Activated effector memory CD4-positive, alpha-beta T cell treated with anti-CD3 and anti-CD28 coated beads, Interleukin-2, amount 50 U/mL, for 16 hours (primary cell): Measurements from ENCODE around the gene LMAN1.

ENCODE experiments used
- DNase-seq: peaks from one replicate; pipeline ENCODE4 v3.0.0-alpha.2; 2020

Gene LMAN1

DNA sequence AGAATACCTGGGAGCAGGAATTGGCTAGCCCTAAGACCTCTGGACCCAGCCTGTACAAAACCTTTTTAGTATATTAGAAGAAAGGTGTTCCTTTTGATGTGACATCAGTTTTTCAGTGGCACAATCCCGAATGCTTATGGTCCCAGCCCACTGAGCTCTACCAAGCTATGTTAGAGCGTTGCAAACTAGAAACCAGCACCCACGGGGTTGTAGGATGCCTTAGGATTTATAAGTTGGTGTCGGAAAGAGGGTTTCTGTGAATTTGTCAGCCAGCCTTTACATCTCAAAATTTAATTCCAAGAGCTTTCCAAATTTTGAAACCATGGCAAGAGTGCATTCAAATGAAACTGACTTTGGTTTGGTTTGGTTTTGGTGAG lies 499 bp upstream of the LMAN1 start:
- DNase-seq: no peak

GRCh38 chr18:59358414-59358711 lies 702 bp downstream of the LMAN1 start:
- no peak for DNase-seq

- DNase-seq: no peak
Measured at GRCh38 chr18:59357928-59358327, 1.1 kb downstream of the LMAN1 start.

GRCh38 chr18:59354731-59355130 lies 4.3 kb downstream of the LMAN1 start:
- no peak for DNase-seq

- DNase-seq: no peak
Measured at GRCh38 chr18:59353079-59353680, 5.9 kb downstream of the LMAN1 start.

DNA sequence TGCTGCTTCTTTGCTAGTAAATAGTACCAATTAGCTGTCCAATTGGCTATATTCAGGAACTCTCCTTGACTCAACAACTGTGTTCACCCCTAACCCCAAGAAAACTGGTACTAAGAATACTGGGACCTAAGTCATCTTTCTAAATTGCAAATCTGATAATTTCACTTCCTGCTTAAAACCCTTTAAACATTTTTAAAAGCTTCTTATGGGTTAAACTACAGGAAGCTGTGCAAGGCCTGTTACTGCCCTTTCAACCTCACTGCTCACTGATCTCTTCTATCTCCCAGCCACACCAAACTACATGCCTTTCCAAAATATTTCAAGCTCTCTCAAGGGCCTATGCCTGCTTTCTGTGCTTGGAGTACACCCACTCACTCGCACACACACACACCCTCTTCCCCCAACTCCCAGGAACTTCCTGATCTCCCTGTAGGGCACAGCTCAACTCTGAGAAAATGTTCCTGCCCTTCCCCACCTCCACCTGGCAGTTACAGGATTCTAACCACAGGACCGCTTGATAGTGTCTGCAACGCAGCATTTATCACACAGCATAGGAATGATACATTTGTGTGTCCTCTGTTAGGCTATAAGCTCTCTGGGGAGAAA lies 6.7 kb downstream of the LMAN1 start:
- DNase-seq: no peak

DNA sequence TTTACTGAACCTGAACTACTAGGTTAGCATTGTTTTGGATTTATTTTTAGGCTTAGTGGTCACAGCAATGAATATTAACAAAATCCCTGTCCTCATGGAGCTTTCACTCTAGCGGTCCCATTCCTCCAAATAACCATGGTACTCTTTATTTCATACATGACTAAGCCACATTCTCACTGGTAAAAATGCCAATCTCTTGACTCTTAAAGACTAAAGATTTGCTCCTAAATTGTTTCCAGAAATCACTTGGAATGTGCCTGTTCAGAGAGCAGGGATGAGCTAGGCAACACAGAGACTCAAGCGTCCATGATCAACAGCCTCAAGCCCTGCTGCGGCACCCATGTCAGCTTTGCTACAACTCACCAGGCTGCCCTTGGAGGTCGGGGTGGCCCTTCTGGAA lies 13.5 kb downstream of the LMAN1 start:
- no peak for DNase-seq

DNA sequence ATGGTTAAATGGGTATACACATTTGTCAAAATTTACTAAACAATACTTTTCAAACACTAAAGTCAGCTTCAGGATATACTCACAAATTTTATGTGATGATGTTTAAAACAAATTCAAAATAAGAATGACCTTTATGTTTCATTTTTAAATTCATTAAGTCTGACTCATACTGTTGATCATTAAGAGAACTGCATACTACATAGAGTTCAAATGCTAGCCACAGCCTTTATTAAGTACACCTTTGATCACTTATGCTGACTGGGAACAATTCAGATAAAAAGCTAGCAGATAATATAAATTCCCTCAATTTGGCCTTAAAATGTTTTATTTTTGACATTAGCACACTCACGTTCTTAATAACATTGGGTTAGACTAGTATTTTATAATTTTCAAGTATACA lies 14.1 kb downstream of the LMAN1 start:
- DNase-seq: no peak

DNA sequence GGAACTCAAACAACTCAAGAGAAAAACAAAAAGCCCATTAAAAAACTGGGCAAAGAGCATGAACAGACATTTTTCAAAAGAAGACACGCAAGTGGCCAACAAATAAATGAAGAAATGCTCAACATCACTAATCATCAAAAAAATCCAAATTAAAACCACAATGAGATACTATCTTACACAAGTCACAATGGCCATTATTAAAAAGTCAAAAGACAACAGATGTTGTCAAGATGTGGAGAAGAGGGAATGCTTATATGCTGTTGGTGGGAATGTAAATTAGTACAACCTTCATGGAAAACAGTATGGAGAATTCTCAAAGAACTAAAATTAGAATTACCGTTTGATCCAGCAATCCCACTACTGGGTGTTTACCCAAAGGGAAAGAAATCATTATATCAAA lies 15.1 kb downstream of the LMAN1 start:
- no peak for DNase-seq

DNA sequence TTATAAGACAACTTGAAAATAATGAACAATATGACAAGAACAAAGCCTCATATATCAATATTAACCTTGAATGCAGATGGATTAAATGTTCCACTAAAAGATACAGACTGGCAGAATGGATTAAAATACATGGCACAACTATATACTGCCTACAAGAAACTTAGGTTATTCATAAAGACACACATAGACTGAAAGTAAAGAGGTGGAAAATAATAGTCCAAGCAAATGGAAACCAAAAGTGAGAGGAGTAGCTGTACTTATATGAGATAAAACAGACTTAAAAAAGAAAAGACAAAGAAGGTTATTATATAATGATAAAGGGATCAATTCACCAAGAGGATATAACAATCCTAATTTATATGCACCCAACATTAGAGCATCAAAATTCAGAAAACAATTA lies 18.2 kb downstream of the LMAN1 start:
- no peak for DNase-seq

GRCh38 chr18:59340312-59340711 lies 18.8 kb downstream of the LMAN1 start:
- DNase-seq: no peak

- DNase-seq: no peak
Measured at GRCh38 chr18:59332986-59333385, 26.1 kb downstream of the LMAN1 start.

DNA sequence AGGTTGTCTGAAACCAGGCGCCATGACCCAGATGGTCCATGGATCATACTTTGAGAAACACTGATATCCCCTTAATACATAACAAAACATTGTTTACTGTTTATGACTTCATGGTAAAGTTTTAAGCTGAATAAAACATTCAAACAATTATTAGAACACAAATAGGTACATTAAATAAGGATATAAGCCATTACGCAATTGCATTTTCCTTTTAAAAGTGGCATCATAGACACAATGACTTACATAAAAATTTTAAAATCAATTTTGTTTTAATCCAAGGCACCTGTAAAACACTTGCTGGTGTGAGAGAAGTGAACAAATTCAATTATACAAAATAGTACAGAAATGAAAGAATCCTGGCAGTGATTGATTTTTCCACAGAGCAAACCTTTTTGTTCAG lies 30.4 kb downstream of the LMAN1 start:
- no peak for DNase-seq

- DNase-seq: no peak
Measured at GRCh38 chr18:59325965-59326364, 33.1 kb downstream of the LMAN1 start.

DNA sequence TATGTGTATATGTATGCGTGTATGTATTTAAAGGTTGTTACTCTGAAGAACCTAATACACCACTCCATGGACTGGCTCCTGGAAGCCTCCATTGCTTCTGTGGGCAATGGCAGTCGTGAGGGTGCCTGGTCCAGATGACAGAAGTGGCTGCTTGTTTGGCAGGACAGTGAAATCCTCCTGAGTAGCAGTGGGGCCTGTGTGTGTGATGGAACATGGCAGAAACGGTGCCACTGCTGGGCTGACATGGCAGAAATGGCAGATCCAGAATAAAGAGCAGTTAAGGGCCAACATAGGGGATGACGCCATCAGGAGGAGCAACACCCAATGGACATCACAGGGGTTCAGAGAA lies 34.5 kb downstream of the LMAN1 start:
- DNase-seq: no peak

- DNase-seq: no peak
Measured at GRCh38 chr18:59323931-59324622, 35.0 kb downstream of the LMAN1 start.

GRCh38 chr18:59318460-59319050 lies 40.5 kb downstream of the LMAN1 start, which contains the start of gene CPLX4:
Gene CPLX4, minus strand, starts transcription at chr18:59318649. Its CDS starts 187 bp downstream, at chr18:59318462.
- no peak for DNase-seq

- no peak for DNase-seq
Measured at GRCh38 chr18:59311631-59312030, 47.4 kb downstream of the LMAN1 start.

DNA sequence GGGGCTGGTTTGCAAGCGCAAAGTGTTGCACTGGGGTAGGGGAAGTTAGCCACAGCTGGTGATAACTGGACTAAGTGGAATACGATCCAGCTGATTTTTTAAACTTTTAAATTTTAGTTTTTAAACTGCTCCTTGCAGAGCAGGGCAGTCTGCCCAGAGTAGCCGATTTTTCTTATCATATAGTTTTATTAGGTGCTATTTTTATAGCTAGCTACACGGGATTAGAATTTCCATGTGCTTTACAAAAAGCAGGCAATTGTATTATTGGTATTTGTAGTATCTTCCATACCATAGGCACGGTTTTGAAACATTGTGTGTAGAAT lies 50.2 kb downstream of the LMAN1 start:
- no peak for DNase-seq

DNA sequence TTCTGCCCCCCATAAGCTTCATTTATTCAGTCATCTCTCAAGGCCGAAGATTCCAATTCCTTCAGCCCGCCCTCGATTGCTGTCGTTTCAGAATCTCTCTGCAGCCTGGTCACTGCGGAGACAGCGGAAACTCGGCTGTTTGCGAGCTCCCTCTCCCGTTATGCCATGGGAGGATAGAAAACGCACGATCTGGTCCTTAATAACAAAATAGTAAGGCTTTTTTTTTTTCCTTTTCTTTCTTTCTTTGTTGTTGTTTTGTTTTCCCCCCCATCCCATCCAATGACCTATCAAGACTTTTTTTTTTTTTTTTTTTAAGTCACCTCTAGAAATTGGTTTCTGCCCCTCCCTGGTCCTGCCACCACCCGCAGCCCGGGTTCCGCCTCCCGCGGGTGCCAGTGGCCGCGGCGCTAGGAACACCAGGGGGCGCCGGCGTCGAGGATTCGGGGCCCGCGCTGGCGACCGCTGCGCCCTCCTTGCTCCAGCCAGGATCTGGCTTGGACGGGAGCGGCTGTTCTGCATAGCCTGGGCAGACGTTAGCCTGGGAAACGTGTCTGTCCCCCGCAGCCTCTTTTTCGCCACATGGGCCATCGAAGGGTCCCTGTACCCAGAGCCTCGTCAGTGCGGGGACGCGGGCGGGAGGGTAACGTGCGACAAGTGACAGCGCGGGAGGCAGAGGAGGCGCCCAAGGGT lies 50.7 kb downstream of the LMAN1 start:
- peak; percentile 89 for DNase-seq

DNA sequence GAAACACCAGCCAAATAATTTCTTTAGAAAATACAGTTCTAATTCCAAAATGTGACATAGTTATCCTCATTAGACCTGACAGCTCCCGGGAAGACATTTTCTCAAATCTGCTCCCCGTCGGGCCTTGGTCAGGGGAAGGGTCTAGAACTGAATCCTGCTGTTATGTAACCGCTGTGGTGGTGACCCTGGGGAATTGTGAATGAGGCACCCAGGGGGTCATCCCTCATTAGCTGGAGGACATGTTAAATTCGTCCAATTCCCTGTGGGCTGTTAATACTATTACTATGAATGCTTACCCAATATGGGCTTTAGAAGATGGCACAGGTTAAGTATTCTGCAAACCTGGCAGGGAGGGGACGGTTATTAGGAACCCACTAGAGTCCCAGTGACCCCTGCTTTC lies 52.4 kb downstream of the LMAN1 start:
- DNase-seq: no peak

- DNase-seq: no peak
Measured at GRCh38 chr18:59305295-59305694, 53.8 kb downstream of the LMAN1 start.

DNA sequence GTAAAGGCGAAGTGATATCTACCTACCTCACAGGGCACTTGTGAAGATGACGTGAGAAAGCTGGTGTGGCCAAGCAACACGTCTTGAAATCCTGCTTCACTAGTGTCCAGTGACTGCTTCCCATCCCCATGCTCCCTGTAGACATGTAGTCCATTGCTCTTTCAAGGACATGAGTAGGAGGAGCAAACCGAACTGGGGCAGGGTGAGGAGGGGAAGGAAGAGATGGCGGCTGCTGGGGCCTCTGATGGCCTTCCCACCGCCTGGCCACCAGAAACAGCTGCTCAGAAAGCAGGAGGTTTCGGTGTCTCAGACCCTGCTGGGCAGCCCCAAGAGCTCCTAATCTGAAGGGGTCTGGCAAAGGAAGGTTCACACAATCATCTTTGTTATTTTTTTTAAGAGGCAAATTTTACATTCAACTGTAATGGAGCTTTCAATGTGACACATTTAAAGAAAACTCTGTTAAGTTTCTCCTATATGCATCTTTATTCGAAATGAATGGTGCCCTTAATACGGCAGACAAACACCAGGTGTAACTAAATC lies 55.3 kb downstream of the LMAN1 start:
- no peak for DNase-seq

GRCh38 chr18:59303006-59303405 lies 56.1 kb downstream of the LMAN1 start:
- no peak for DNase-seq
